K562 (cell line): ENCODE measurements around the gene XRN1. TPM values are rescaled to one million over a fixed set of nuclear protein-coding genes. Genes with fewer than 3 reads are reported as not detected.

Experiments
- ATAC-seq: fragments of 200-7000 bp; cut with Tn5 transposase; 3 replicates; pipeline ENCODE4 v1.9.1; 2020; ENCODE audit warnings: moderate library complexity
- BruUV-seq: library from RNA; stranded (reverse); fragments of 400-500 nt; replicated peaks from 2 replicates; lab custom pipeline; 2021; lab: Mats Ljungman, UMichigan
- CTCF ChIA-PET: fragments of 300-600 bp; formaldehyde crosslinking; extraction: SDS; loops from one replicate; lab custom pipeline; 2021; ENCODE audit warnings: low intra/inter-chr PET ratio; lab: Yijun Ruan, JAX
- POLR2A ChIA-PET: fragments of 300-600, 350-650 bp; sonication (Branson Sonifier 250); formaldehyde crosslinking; extraction: SDS; loops from one replicate; lab custom pipeline; 2021; ENCODE audit warnings: antibody characterized with exemption, inconsistent platforms; lab: Yijun Ruan, JAX
- DNase-seq, 4 experiments: peaks; one replicate each; pipeline versions ENCODE4 v3.0.0 to v3.0.0-alpha.2; 2011 to 2018; ENCODE audit warnings: low spot score in 3 of 4, mixed read lengths in 3 of 4; ENCODE audit errors: extremely low read depth in 1 of 4
- FAIRE-seq: peaks from 2 replicates; lab custom pipeline; 2011; peaks lifted over from hg19 to GRCh38; lab: Jason Lieb, UNC
- H2AFZ ChIP-seq: 2 replicates; pipeline ENCODE4 v1.6.0; 2011; ENCODE audit warnings: low read depth, low read length, control low read depth, inconsistent platforms
- H3K27ac ChIP-seq: fragments of 200-600 bp; 3 replicates; pipeline ENCODE4 v1.8.0; 2011; ENCODE audit warnings: low read depth, mild to moderate bottlenecking, control low read depth, inconsistent platforms, low read length, moderate library complexity, mixed read lengths; ENCODE audit errors: extremely low read depth
- H3K27me3 ChIP-seq, 2 experiments: fragments of 300-600 bp in 1 of 2; 2 replicates in 1 of 2; 3 replicates in 1 of 2; pipeline versions ENCODE4 v1.6.0 to v1.8.0; 2011; ENCODE audit warnings: inconsistent platforms in 2 of 2, low read length in 2 of 2, mild to moderate bottlenecking in 1 of 2, mixed read lengths in 1 of 2, moderate library complexity in 1 of 2; ENCODE audit not compliant: control insufficient read depth in 2 of 2, insufficient read depth in 2 of 2
- H3K36me3 ChIP-seq: fragments of 300-600 bp; 3 replicates; pipeline ENCODE4 v1.8.0; 2011; ENCODE audit warnings: mild to moderate bottlenecking, low read length, inconsistent platforms; ENCODE audit not compliant: control insufficient read depth, insufficient read depth
- H3K4me1 ChIP-seq, 2 experiments: fragments of 200-600 bp in 1 of 2; replicated peaks in 1 of 2; 2 replicates in 1 of 2; 3 replicates in 1 of 2; pipeline versions ENCODE4 v1.5.1 to v1.8.0; 2011; ENCODE audit warnings: inconsistent platforms in 2 of 2, low read length in 2 of 2, mild to moderate bottlenecking in 1 of 2, mixed read lengths in 1 of 2, moderate library complexity in 1 of 2; ENCODE audit not compliant: control insufficient read depth in 2 of 2, insufficient read depth in 2 of 2
- H3K4me2 ChIP-seq: 2 replicates; pipeline ENCODE4 v1.6.1; 2011; ENCODE audit warnings: low read length, control low read depth, inconsistent platforms, mixed read lengths; ENCODE audit not compliant: insufficient read depth
- H3K4me3 ChIP-seq: fragments of 200-600 bp; sonication (generic), shearing (Covaris generic); 2 replicates; pipeline ENCODE4 v1.5.1; 2016; ENCODE audit warnings: control low read depth, inconsistent platforms
- H3K79me2 ChIP-seq: fragments of 200-600 bp; 3 replicates; pipeline ENCODE4 v1.8.0; 2011; ENCODE audit warnings: low read length, inconsistent platforms; ENCODE audit not compliant: control insufficient read depth, insufficient read depth
- H3K9ac ChIP-seq, 2 experiments: 2 replicates each; pipeline versions ENCODE4 v1.6.0 to v1.6.1; 2011; ENCODE audit warnings: low read depth in 2 of 2, low read length in 2 of 2, control low read depth in 1 of 2, inconsistent platforms in 1 of 2, mild to moderate bottlenecking in 1 of 2, mixed read lengths in 1 of 2; ENCODE audit not compliant: insufficient read depth in 1 of 2
- H3K9me1 ChIP-seq: one replicate; pipeline ENCODE4 v1.6.0; 2011; ENCODE audit warnings: inconsistent platforms, mild to moderate bottlenecking, low read length, moderate library complexity; ENCODE audit not compliant: control insufficient read depth, insufficient read depth
- H3K9me3 ChIP-seq: replicated peaks from 2 replicates; pipeline ENCODE4 v1.5.1; 2011; ENCODE audit warnings: low read depth, low read length, inconsistent platforms; ENCODE audit not compliant: control insufficient read depth, insufficient read depth
- H4K20me1 ChIP-seq: replicated peaks from 2 replicates; pipeline ENCODE4 v1.6.1; 2011; ENCODE audit warnings: low read length, inconsistent platforms, mixed read lengths; ENCODE audit not compliant: control insufficient read depth, insufficient read depth
- ARID2 ChIP-seq: fragments of 450-650 bp; IDR thresholded peaks from 2 replicates; pipeline ENCODE4 v1.6.1; 2017; ENCODE audit warnings: antibody characterized with exemption, mild to moderate bottlenecking
- CBX3 ChIP-seq, 2 experiments: IDR thresholded peaks; 1 replicate in 1 of 2; 2 replicates in 1 of 2; pipeline ENCODE4 v1.6.1; 2012; ENCODE audit warnings: inconsistent platforms in 2 of 2, low read length in 2 of 2, borderline replicate concordance in 1 of 2, control low read depth in 1 of 2
- CEBPB ChIP-seq: fragments of 450-650 bp; IDR thresholded peaks from 2 replicates; pipeline ENCODE4 v1.6.1; 2016; ENCODE audit warnings: missing genetic modification characterization, missing compliant biosample characterization
- CEBPG ChIP-seq, 3 experiments: fragments of 200-800 bp in 1 of 3; sonication (Bioruptor generic) in 1 of 3; sonication (generic) in 1 of 3; formaldehyde crosslinking in 1 of 3; IDR thresholded peaks in 2 of 3; conservative IDR thresholded peaks in 1 of 3; 2 replicates each; pipeline versions ENCODE4 v1.6.1 to v1.8.0; 2016 to 2022; ENCODE audit warnings: missing compliant biosample characterization in 2 of 3, missing genetic modification characterization in 2 of 3, mild to moderate bottlenecking in 1 of 3, missing genetic modification reagents in 1 of 3
- EWSR1 ChIP-seq: fragments of 450-650 bp; IDR thresholded peaks from 2 replicates; pipeline ENCODE4 v1.6.1; 2018; ENCODE audit warnings: borderline replicate concordance, mild to moderate bottlenecking, low read depth, moderate library complexity; ENCODE audit not compliant: partially characterized antibody
- IRF9 ChIP-seq: fragments of 450-650 bp; IDR thresholded peaks from 2 replicates; pipeline ENCODE4 v1.6.1; 2016; ENCODE audit warnings: missing biosample characterization, missing genetic modification characterization
- TRIM28 ChIP-seq: fragments of 450-650 bp; IDR thresholded peaks from 2 replicates; pipeline ENCODE4 v1.6.1; 2017
- ZNF324 ChIP-seq: fragments of 250-450 bp; sonication (Bioruptor Pico); IDR thresholded peaks from 2 replicates; pipeline ENCODE4 v1.4.0; 2020; ENCODE audit warnings: mild to moderate bottlenecking
- WGBS: fragments of 100-300 bp; shearing (Covaris generic); methylation state at CpG from one replicate; pipeline ENCODE4 v1.1.6; 2016; ENCODE audit warnings: low coverage, mixed read lengths; ENCODE audit not compliant: insufficient coverage; ENCODE audit errors: missing lambda C conversion rate; 5-methylcytosine and 5-hydroxymethylcytosine counted together
- in situ Hi-C: fragments of 300-500 bp; cut with MboI; formaldehyde crosslinking; loops from 4 replicates; pipeline ENCODE4 v1.15.0; 2018; ENCODE audit warnings: inconsistent platforms, mixed read lengths
- intact Hi-C: fragments of 100-400 bp; cut with micrococcal nuclease; formaldehyde crosslinking; loops from 2 replicates; pipeline ENCODE4 v1.14.2; 2022
- polyA plus RNA-seq, 8 experiments: library from polyadenylated mRNA; depleted of rRNA in 4 of 8; stranded (reverse) in 5 of 8; unstranded in 3 of 8; fragments of >200 nt; fragmentation: Nextera tagmentation in 2 of 8; fragmentation: Illumina TruSeq in 1 of 8; extraction: Ambion mirVana in 2 of 8; extraction: Trizol in 1 of 8; gene quantifications; 2 replicates each; pipeline versions ENCODE4 v1.2.1 to v1.2.3, GENCODE V29; 2011 to 2014; ENCODE audit warnings: inconsistent platforms in 1 of 8, missing spikeins in 1 of 8
- total RNA-seq, 7 experiments: library from RNA; depleted of rRNA in 6 of 7; stranded (reverse); fragments of >200 nt in 6 of 7; fragmentation: Illumina TruSeq in 2 of 7; extraction: Trizol in 2 of 7; gene quantifications; 2 replicates each; pipeline versions ENCODE4 v1.2.1 to v1.2.3, GENCODE V29; 2011 to 2021; ENCODE audit warnings: low replicate concordance in 1 of 7
- TF ChIP-seq, protein P1 (sequence below), 2 experiments: fragments of 450-650 bp in 1 of 2; sonication (generic) in 1 of 2; formaldehyde crosslinking in 1 of 2; IDR thresholded peaks in 1 of 2; conservative IDR thresholded peaks in 1 of 2; 2 replicates each; pipeline versions ENCODE4 v1.6.1 to v1.8.1; 2016 to 2023; ENCODE audit warnings: mild to moderate bottlenecking in 2 of 2, moderate library complexity in 2 of 2, inconsistent platforms in 1 of 2, missing genetic modification reagents in 1 of 2

XRN1 gene
- total and polyA plus RNA-seq, 9 of the 15 experiments (the other 6 are each of a cell fraction or from before 2014, with no cell fraction given): 3.1 to 28.4 (median 17.2) TPM

- Histone ChIP-seq H3K9me3 (peaks cover 15% of the 10 kb centered on the region), H3K4me2 (no peak overlapping the region), H3K4me1 (no peaks in the 10 kb centered on the region), H3K9ac (no peak overlapping the region), H3K27ac (no peak overlapping the region), H2AFZ (no peak overlapping the region), H3K9me1 (no peaks in the 10 kb centered on the region), H3K4me3 (no peak overlapping the region), H3K36me3 (peaks cover 47% of the 10 kb centered on the region), H3K79me2 (no peaks in the 10 kb centered on the region), H3K27me3 (no peaks in the 10 kb centered on the region), H4K20me1 (no peaks in the 10 kb centered on the region)
- FAIRE-seq (no peak), DNase-seq (no peak), ATAC-seq (no peak)
- whole genome bisulfite sequencing: 85% methylated on average over 2 of the region's 2 CpGs
- intact Hi-C loops (no loop called here), in situ Hi-C loops (no loop called here)
- ChIA-PET POLR2A (no interaction called here), CTCF (no interaction called here)
- BruUV-seq: no TSS peak
- no peak for TF ChIP-seq EWSR1
- TF ChIP-seq CBX3 (IDR thresholded peaks at IDR 0.05; ENCODE audit: borderline replicate concordance in 1 of 2, low read length in 2 of 2): 0 out of 3 replicates have a peak, but pooled peaks of 1 of the 2 experiments have one; percentile 51
- TF ChIP-seq ZNF324: peak; percentile 98
- TF ChIP-seq TRIM28: peak; percentile 73; the same call in 1 of the 2 replicates
Measured at GRCh38 chr3:142481196-142481595, 33.4 kb upstream of the XRN1 start.

DNA sequence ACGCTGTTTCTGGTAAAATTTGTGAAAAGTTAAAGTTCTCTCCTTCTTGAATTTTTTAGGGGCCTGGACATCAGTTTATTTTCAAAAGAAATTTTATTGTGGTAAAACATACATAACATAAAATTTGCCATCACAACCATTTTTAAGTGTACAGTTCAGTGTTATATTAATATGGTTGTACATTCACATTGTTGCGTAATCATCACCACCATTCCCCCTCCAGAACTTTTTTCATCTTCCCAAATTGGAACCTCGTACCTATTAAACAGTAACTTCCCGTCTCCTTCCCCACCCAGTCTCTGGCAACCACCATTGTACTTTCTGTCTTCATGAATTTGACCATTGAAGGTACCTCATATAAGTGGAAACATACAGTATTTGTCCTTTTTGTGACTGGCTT is 23.0 kb upstream of the XRN1 start:
- CTCF ChIA-PET: no interaction called here
- intact Hi-C loops: no loop called here
- H3K9me1 ChIP-seq: no peaks in the 10 kb centered on the region
- H2AFZ ChIP-seq: no peak overlapping the region
- H3K27ac ChIP-seq: no peak overlapping the region
- H3K4me2 ChIP-seq: no peak overlapping the region
- H3K36me3 ChIP-seq: peaks cover 8% of the 10 kb centered on the region; the same call in 1 of the 3 replicates
- FAIRE-seq: no peak
- in situ Hi-C loops: no loop called here
- no TSS peak for BruUV-seq
- no peak for ATAC-seq
- no peaks in the 10 kb centered on the region for H4K20me1 ChIP-seq
- no peaks in the 10 kb centered on the region for H3K79me2 ChIP-seq
- H3K27me3 ChIP-seq: no peaks in the 10 kb centered on the region
- POLR2A ChIA-PET: no interaction called here
- DNase-seq: no peak
- H3K4me3 ChIP-seq: no peak overlapping the region
- no peaks in the 10 kb centered on the region for H3K4me1 ChIP-seq
- WGBS: 94% methylated on average over 4 of the region's 4 CpGs
- H3K9me3 ChIP-seq: no peaks in the 10 kb centered on the region
- H3K9ac ChIP-seq: no peak overlapping the region
- TF ChIP-seq CEBPG (CRISPR knock-in tag; IDR thresholded peaks at IDR 0.05): peak; percentile 62; the same call in 1 of the 2 replicates
- peak; percentile 78 to 97 for TF ChIP-seq CEBPG (tag; conservative IDR thresholded peaks at IDR 0.05 in 1 of 2, IDR thresholded peaks at IDR 0.05 in 1 of 2)
- TF ChIP-seq, protein P1, sequence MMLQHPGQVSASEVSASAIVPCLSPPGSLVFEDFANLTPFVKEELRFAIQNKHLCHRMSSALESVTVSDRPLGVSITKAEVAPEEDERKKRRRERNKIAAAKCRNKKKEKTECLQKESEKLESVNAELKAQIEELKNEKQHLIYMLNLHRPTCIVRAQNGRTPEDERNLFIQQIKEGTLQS (IDR thresholded peaks at IDR 0.05): peak; percentile 24; the same call in 1 of the 2 replicates
- TF ChIP-seq, protein P1 (CRISPR knock-in tag; conservative IDR thresholded peaks at IDR 0.05): no peak
- peak; percentile 78 for TF ChIP-seq IRF9 (tag)
- TF ChIP-seq ARID2: no peak
- TF ChIP-seq CEBPB (tag): peak; percentile 97
